PC-9 (cell line): Measurements from ENCODE around the gene PRKAG2. TPM values are rescaled to one million over a fixed set of nuclear protein-coding genes. Genes with fewer than 3 reads are reported as not detected.

ENCODE experiments used
- BruUV-seq: library from RNA; stranded (reverse); fragments of 400-500 nt; replicated peaks from 2 replicates; lab custom pipeline; 2021; lab: Mats Ljungman, UMichigan
- CTCF ChIA-PET: fragments of 300-600 bp; sonication (Branson Sonifier 250); formaldehyde crosslinking; loops from one replicate; lab custom pipeline; 2022; ENCODE audit warnings: antibody characterized with exemption; lab: Charles Lee
- POLR2A ChIA-PET: fragments of 300-600 bp; sonication (Branson Sonifier 250); formaldehyde crosslinking; loops from one replicate; lab custom pipeline; 2022; ENCODE audit warnings: antibody characterized with exemption; ENCODE audit not compliant: unreplicated experiment; lab: Charles Lee
- DNase-seq, 2 experiments: peaks; one replicate each; pipeline versions ENCODE4 v3.0.0 to v3.0.0-alpha.2; 2015 to 2022; ENCODE audit warnings: mixed read lengths in 1 of 2
- H2AFZ ChIP-seq: fragments of 200-600 bp; sonication (generic); 2 replicates; pipeline ENCODE4 v1.8.1; 2017; ENCODE audit warnings: antibody characterized with exemption
- H3F3A ChIP-seq: fragments of 200-600 bp; sonication (generic); 2 replicates; pipeline ENCODE4 v1.8.1; 2017; ENCODE audit warnings: antibody characterized with exemption, mild to moderate bottlenecking, low read depth; ENCODE audit not compliant: insufficient read depth
- H3K27ac ChIP-seq: fragments of 200-600 bp; sonication (generic); 2 replicates; pipeline ENCODE4 v1.6.1; 2016; ENCODE audit warnings: mixed run types
- H3K27me3 ChIP-seq: fragments of 200-600 bp; sonication (generic); 2 replicates; pipeline ENCODE4 v1.6.1; 2016; ENCODE audit warnings: low read depth, mixed run types; ENCODE audit not compliant: insufficient read depth
- H3K36me3 ChIP-seq: fragments of 200-600 bp; sonication (generic); 2 replicates; pipeline ENCODE4 v1.6.1; 2016; ENCODE audit warnings: low read depth, mixed run types
- H3K4me1 ChIP-seq: fragments of 200-600 bp; sonication (generic); replicated peaks from 2 replicates; pipeline ENCODE4 v1.6.1; 2016; ENCODE audit warnings: mixed run types; ENCODE audit not compliant: insufficient read depth
- H3K4me2 ChIP-seq: fragments of 200-600 bp; sonication (generic); 2 replicates; pipeline ENCODE4 v1.6.1; 2017; ENCODE audit warnings: mixed run types
- H3K4me3 ChIP-seq: fragments of 200-600 bp; sonication (generic); 2 replicates; pipeline ENCODE4 v1.6.1; 2016; ENCODE audit warnings: mixed run types
- H3K79me2 ChIP-seq: fragments of 200-600 bp; sonication (generic); 2 replicates; pipeline ENCODE4 v1.6.1; 2017; ENCODE audit warnings: low read depth, mixed run types
- H3K9me2 ChIP-seq: fragments of 200-600 bp; sonication (generic); 2 replicates; pipeline ENCODE4 v1.8.1; 2017; ENCODE audit warnings: mild to moderate bottlenecking; ENCODE audit not compliant: insufficient read depth
- H3K9me3 ChIP-seq: fragments of 200-600 bp; sonication (generic); 2 replicates; pipeline ENCODE4 v1.8.1; 2016; ENCODE audit warnings: low read depth; ENCODE audit not compliant: insufficient read depth
- H4K20me1 ChIP-seq: fragments of 200-600 bp; sonication (generic); 2 replicates; pipeline ENCODE4 v1.8.1; 2017; ENCODE audit not compliant: insufficient read depth
- CTCF ChIP-seq: fragments of 200-600 bp; sonication (generic); conservative IDR thresholded peaks from 2 replicates; pipeline ENCODE4 v1.6.1; 2017; ENCODE audit warnings: mixed run types, antibody characterized with exemption, mild to moderate bottlenecking, moderate library complexity
- EZH2 ChIP-seq: fragments of 200-600 bp; sonication (generic); IDR thresholded peaks from 2 replicates; pipeline ENCODE4 v1.8.0; 2017; ENCODE audit warnings: antibody characterized with exemption, low read depth
- intact Hi-C: fragments of 100-400 bp; cut with micrococcal nuclease; formaldehyde crosslinking; loops from one replicate; pipeline ENCODE4 v1.10.0; 2022; ENCODE audit not compliant: unreplicated experiment
- total RNA-seq: library from RNA; stranded (reverse); gene quantifications from 2 replicates; pipeline ENCODE4 v1.2.3, GENCODE V29; 2021

PRKAG2 gene
- total RNA-seq, 1 experiment from 2014 or later = 37.3 TPM

DNA sequence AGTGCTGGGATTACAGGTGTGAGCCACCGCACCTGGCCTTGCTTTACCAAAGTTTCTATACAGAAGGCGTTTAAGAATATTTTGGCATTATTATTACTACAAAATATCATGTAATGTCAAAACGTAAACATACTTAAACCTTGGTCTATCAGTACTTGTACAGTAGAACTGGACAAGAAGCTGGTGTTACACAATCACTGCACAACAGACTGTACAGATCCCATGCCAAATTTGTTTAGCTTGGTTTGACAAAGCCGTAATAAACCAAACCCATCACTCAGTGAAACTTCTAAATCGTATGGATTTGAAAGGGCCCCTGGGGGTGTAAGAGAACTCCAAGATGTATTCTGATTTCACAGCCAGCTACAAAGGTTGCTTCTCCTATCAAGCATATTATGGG lies 305.4 kb downstream of the PRKAG2 start:
- H2AFZ ChIP-seq = no peak overlapping the region
- CTCF ChIA-PET = interaction anchor here (1.2 kb wide), 1 partner anchor 61 kb away, joined by 3 read pairs; no protein-coding TSS in a partner anchor
- H3K4me2 ChIP-seq = no peak overlapping the region
- H3K9me2 ChIP-seq = no peaks in the 10 kb centered on the region
- intact Hi-C loops = loop anchor here (2.0 to 10.0 kb wide), 4 partner anchors 116 to 573 kb away; partner anchors contain the start of gene PRKAG2
- H3F3A ChIP-seq = peaks cover 9% of the 10 kb centered on the region; the same call in 1 of the 2 replicates
- DNase-seq = no peak
- H4K20me1 ChIP-seq = no peaks in the 10 kb centered on the region
- POLR2A ChIA-PET = no interaction called here
- TF ChIP-seq CTCF = no peak
- no peak for TF ChIP-seq EZH2
- H3K79me2 ChIP-seq = no peaks in the 10 kb centered on the region
- no peak overlapping the region for H3K27ac ChIP-seq
- H3K9me3 ChIP-seq = no peaks in the 10 kb centered on the region
- BruUV-seq = no TSS peak
- H3K27me3 ChIP-seq = no peaks in the 10 kb centered on the region
- no peak overlapping the region for H3K4me3 ChIP-seq
- no peaks in the 10 kb centered on the region for H3K4me1 ChIP-seq
- 0 out of 2 replicates have a peak, but pooled peaks cover 3% of the 10 kb centered on the region for H3K36me3 ChIP-seq

- DNase-seq = no peak
- ChIA-PET POLR2A (no interaction called here), CTCF (interaction anchor here (0.6 to 1.2 kb wide), 4 partner anchors 46 to 165 kb away, joined by 3 to 4 read pairs (median 3); no protein-coding TSS in a partner anchor)
- no peaks in the 10 kb centered on the region for H3K4me1 ChIP-seq
- H3K9me2 ChIP-seq = no peaks in the 10 kb centered on the region
- H3F3A ChIP-seq = peaks cover 6% of the 10 kb centered on the region; the same call in 1 of the 2 replicates
- H3K27ac ChIP-seq = no peak overlapping the region
- H3K36me3 ChIP-seq = 0 out of 2 replicates have a peak, but pooled peaks cover 3% of the 10 kb centered on the region
- H3K27me3 ChIP-seq = no peaks in the 10 kb centered on the region
- H4K20me1 ChIP-seq = no peaks in the 10 kb centered on the region
- no peak overlapping the region for H2AFZ ChIP-seq
- no peak overlapping the region for H3K4me2 ChIP-seq
- intact Hi-C loops = loop anchor here (1.0 to 10.0 kb wide), 7 partner anchors 61 to 574 kb away; partner anchors contain the start of gene PRKAG2
- H3K4me3 ChIP-seq = no peak overlapping the region
- no TSS peak for BruUV-seq
- no peaks in the 10 kb centered on the region for H3K79me2 ChIP-seq
- no peaks in the 10 kb centered on the region for H3K9me3 ChIP-seq
- no peak for TF ChIP-seq EZH2
- peak; percentile 86 for TF ChIP-seq CTCF
Measured at GRCh38 chr7:151570366-151570915, 306.5 kb downstream of the PRKAG2 start.

GRCh38 chr7:151568956-151569940 lies 307.7 kb downstream of the PRKAG2 start:
- H4K20me1 ChIP-seq = no peaks in the 10 kb centered on the region
- H3K27me3 ChIP-seq = no peaks in the 10 kb centered on the region
- H3K4me1 ChIP-seq = no peaks in the 10 kb centered on the region
- no peaks in the 10 kb centered on the region for H3K9me2 ChIP-seq
- intact Hi-C loops = no loop called here
- TF ChIP-seq EZH2 (no peak), CTCF (no peak)
- H3K9me3 ChIP-seq = no peaks in the 10 kb centered on the region
- no peak for DNase-seq
- H3K4me3 ChIP-seq = no peak overlapping the region
- ChIA-PET POLR2A (no interaction called here), CTCF (no interaction called here)
- H3K4me2 ChIP-seq = no peak overlapping the region
- no peaks in the 10 kb centered on the region for H3K79me2 ChIP-seq
- no peak overlapping the region for H2AFZ ChIP-seq
- no peaks in the 10 kb centered on the region; the same call in 1 of the 2 replicates for H3F3A ChIP-seq
- no peak overlapping the region for H3K27ac ChIP-seq
- BruUV-seq = no TSS peak
- no peaks in the 10 kb centered on the region for H3K36me3 ChIP-seq
